NCI-H2196 treated with DMSO at 0.1 percent for 48 hours (cell line): ENCODE measurements around the gene GPR141.
"Not testable (repeated sequence)": the region's sequence is repeated elsewhere in the genome, so short reads cannot be mapped to it uniquely, and the experiment has no call there.

Source experiments
- DNase-seq: peaks from one replicate; lab custom pipeline; 2025; ENCODE audit not compliant: unreplicated experiment; lab: John Stamatoyannopoulos, UW

GPR141 gene

GRCh38 chr7:37686556-37687345, 3.2 kb downstream of the GPR141 start:
- no peak for DNase-seq

GRCh38 chr7:37690206-37690605, 6.6 kb downstream of the GPR141 start:
- no peak for DNase-seq

GRCh38 chr7:37694208-37695094, 10.9 kb downstream of the GPR141 start:
- no peak for DNase-seq

- no peak for DNase-seq
Measured at GRCh38 chr7:37698276-37698675, 14.7 kb downstream of the GPR141 start.

GRCh38 chr7:37698782-37699181, 15.2 kb downstream of the GPR141 start:
- no peak for DNase-seq

- DNase-seq, result no peak
Measured at GRCh38 chr7:37701769-37702168, 18.2 kb downstream of the GPR141 start.

GRCh38 chr7:37703361-37703760, 19.8 kb downstream of the GPR141 start:
- no peak for DNase-seq

- DNase-seq, result not testable (repeated sequence)
Measured at GRCh38 chr7:37704328-37704833, 20.8 kb downstream of the GPR141 start.

- no peak for DNase-seq
Measured at GRCh38 chr7:37705976-37706375, 22.4 kb downstream of the GPR141 start.

GRCh38 chr7:37706804-37707203, 23.2 kb downstream of the GPR141 start:
- no peak for DNase-seq

- no peak for DNase-seq
Measured at GRCh38 chr7:37707754-37708485, 24.4 kb downstream of the GPR141 start.

- DNase-seq, result no peak
Measured at GRCh38 chr7:37709631-37710509, 26.3 kb downstream of the GPR141 start.

- DNase-seq, result no peak
Measured at GRCh38 chr7:37713613-37714012, 30.0 kb downstream of the GPR141 start.

GRCh38 chr7:37714606-37715005, 31.0 kb downstream of the GPR141 start:
- no peak for DNase-seq

GRCh38 chr7:37718585-37718984, 35.0 kb downstream of the GPR141 start:
- no peak for DNase-seq

GRCh38 chr7:37719077-37719476, 35.5 kb downstream of the GPR141 start:
- DNase-seq, result no peak

- DNase-seq, result no peak
Measured at GRCh38 chr7:37724732-37725131, 41.2 kb downstream of the GPR141 start.

GRCh38 chr7:37726016-37726415, 42.5 kb downstream of the GPR141 start:
- no peak for DNase-seq

GRCh38 chr7:37728747-37729146, 45.2 kb downstream of the GPR141 start:
- DNase-seq, result no peak

GRCh38 chr7:37729181-37729580, 45.6 kb downstream of the GPR141 start:
- no peak for DNase-seq
